GM23248 (cell line): Measurements from ENCODE around the gene ENTR1.

ENCODE experiments used
- EZH2 ChIP-seq: fragments of 200-600 bp; sonication (generic); IDR thresholded peaks from 2 replicates; pipeline ENCODE4 v1.6.1; 2018; ENCODE audit warnings: antibody characterized with exemption, mild to moderate bottlenecking; ENCODE audit not compliant: insufficient read depth, poor library complexity, severe bottlenecking
- EZH2phosphoT487 ChIP-seq: fragments of 200-600 bp; sonication (generic); IDR thresholded peaks from 2 replicates; pipeline ENCODE4 v1.6.1; 2018; ENCODE audit warnings: antibody characterized with exemption, moderate library complexity, mild to moderate bottlenecking, low read depth; ENCODE audit not compliant: insufficient read depth

GRCh38 chr9:136358016-136358415, 52.4 kb downstream of the ENTR1 start:
- TF ChIP-seq EZH2 (no peak), EZH2phosphoT487 (no peak)
